GM06990 (cell line): ENCODE results near the gene RPS17.

Source experiments
- DNase-seq: peaks from one replicate; pipeline ENCODE4 v3.0.0-alpha.2; 2011; ENCODE audit not compliant: insufficient read length; ENCODE audit errors: extremely low read depth
- H3K27me3 ChIP-seq: replicated peaks from 2 replicates; pipeline ENCODE4 v1.6.0; 2011; ENCODE audit warnings: low read length; ENCODE audit not compliant: control insufficient read depth, insufficient read depth
- H3K36me3 ChIP-seq: 2 replicates; pipeline ENCODE4 v1.5.1; 2011; ENCODE audit warnings: low read length; ENCODE audit not compliant: control insufficient read depth, insufficient read depth
- H3K4me3 ChIP-seq: replicated peaks from 2 replicates; pipeline ENCODE4 v1.5.1; 2011; ENCODE audit warnings: low read depth, mild to moderate bottlenecking, control low read depth, low read length
- TF ChIP-seq, protein P1 (sequence below): IDR thresholded peaks from 2 replicates; pipeline ENCODE4 v1.5.1; 2011; ENCODE audit warnings: low read length, control low read depth, mild to moderate bottlenecking, inconsistent platforms; ENCODE audit not compliant: insufficient read depth, poor library complexity, severe bottlenecking

Gene RPS17

DNA sequence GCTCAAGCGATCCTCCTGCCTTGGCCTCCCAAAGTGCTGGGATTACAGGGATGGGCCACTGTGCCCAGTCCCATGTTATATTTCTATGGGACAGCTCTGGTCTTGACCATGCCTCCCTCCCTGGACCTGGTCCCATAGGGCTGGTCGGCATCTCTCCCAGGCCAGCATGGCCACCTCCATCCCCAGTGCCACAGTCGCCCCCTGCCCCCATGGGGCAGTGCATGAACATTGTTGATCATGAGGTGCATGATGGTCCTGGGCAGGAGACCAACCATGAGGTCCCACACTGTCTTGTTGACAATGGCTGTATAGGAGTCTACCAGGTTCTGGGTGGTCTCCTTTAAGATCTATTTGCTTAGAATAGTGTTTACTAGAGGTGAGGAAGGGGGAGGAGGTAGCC is 6.5 kb downstream of the RPS17 start:
- H3K27me3 ChIP-seq: no peaks in the 10 kb centered on the region
- TF ChIP-seq, protein P1, sequence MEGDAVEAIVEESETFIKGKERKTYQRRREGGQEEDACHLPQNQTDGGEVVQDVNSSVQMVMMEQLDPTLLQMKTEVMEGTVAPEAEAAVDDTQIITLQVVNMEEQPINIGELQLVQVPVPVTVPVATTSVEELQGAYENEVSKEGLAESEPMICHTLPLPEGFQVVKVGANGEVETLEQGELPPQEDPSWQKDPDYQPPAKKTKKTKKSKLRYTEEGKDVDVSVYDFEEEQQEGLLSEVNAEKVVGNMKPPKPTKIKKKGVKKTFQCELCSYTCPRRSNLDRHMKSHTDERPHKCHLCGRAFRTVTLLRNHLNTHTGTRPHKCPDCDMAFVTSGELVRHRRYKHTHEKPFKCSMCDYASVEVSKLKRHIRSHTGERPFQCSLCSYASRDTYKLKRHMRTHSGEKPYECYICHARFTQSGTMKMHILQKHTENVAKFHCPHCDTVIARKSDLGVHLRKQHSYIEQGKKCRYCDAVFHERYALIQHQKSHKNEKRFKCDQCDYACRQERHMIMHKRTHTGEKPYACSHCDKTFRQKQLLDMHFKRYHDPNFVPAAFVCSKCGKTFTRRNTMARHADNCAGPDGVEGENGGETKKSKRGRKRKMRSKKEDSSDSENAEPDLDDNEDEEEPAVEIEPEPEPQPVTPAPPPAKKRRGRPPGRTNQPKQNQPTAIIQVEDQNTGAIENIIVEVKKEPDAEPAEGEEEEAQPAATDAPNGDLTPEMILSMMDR: no peak
- no peak overlapping the region for H3K4me3 ChIP-seq
- DNase-seq: no peak
- H3K36me3 ChIP-seq: peaks cover 31% of the 10 kb centered on the region

DNA sequence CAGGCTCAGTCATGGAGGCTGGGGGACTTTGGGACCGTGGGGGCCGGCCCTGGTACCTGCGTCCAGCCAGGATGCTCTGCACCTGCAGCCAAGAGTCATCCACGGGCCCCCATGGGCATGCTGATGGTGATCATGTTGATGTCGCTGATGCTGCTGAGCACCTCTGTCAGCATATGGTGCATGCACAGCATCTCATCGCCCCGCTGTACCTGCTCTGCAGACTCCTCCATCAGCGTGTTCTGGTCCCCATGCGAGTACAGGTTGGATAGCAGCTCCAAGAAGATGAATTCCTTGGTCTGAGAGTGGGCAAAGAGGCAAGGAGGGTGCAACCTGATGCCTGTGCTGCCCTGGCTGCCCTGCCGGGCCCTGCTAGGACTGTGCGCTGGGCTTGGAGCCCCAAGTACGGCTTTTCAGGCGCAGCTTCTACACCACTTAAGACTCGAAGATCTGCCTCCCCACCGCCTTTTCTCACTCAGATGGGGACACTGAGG is 7.2 kb downstream of the RPS17 start:
- TF ChIP-seq, protein P1: no peak
- no peak for DNase-seq
- H3K4me3 ChIP-seq: no peak overlapping the region
- H3K27me3 ChIP-seq: no peaks in the 10 kb centered on the region
- H3K36me3 ChIP-seq: peaks cover 24% of the 10 kb centered on the region

DNA sequence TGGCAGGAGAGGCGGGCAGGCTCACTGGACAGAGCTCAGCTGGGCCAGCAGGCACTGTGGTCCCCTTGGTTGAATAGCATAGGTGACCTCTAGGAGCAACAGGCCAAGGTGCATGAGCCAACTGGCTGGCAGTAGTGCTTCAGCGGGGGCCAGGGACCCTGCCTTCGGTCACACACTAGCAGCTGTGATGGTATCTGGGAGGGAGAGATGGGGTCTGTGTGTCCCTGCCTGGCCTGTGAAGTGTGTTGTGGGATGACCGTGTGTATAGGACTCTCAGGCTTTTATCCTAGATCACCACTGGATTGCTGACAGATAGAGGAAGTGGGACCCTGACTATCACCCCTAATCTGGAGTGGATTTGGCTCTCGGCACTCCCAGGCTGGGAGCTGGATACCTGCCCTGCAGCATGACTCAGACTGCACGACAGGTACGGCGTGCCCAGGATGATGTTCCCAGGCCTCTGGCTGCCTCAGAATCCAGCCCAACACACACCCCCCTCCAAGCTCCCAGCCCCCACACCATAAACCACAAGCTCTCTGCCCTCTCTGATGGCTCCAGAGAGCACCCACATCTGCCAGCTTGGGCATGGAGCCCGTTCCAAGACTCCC is 7.8 kb downstream of the RPS17 start:
- no peak overlapping the region for H3K4me3 ChIP-seq
- H3K36me3 ChIP-seq: peaks cover 21% of the 10 kb centered on the region
- H3K27me3 ChIP-seq: no peaks in the 10 kb centered on the region
- DNase-seq: no peak
- TF ChIP-seq, protein P1: no peak

DNA sequence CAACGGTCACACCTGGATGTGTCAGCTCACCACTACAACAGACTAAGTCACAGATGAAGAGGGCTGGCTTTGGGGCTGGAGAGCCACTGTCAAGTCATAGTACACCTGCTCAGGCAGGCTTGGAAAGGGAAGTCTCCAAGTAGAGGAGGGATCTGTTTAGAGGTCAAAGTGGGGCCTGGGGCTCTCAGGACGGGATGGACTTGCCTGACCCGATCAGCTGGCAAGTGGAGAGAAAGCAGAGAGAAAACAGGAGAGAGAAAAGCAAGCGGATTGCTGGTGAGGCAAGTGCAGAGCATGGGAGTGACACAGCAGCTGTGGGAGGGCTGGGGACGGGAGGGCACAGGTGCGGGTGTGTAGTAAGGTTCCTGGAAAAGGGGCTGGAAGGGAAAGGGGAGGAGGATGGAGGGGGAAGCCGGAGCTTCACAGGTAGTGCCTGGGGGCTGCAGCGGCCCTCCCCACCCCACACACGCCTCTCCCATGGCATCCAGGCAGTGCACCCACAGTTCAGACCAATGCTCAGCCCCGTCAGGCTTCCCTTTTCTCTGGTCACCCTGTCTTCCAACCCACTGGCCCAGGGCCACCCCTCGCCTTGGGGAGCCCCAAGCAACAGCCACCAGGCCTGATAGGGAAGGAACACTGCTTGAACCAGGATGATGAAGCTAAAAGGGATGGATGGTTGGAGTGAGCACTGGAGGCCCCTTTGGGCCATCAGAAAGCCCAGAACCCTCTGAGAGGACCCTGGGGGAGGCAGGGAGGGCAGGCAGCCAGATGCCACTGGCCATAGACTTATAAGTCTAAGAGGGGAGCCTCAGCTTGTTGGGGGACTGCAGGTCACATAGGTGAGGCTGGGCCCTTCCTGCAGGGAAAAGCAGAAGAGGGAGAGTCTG is 8.5 kb downstream of the RPS17 start:
- Histone ChIP-seq H3K4me3 (no peak overlapping the region), H3K36me3 (peaks cover 14% of the 10 kb centered on the region), H3K27me3 (no peaks in the 10 kb centered on the region)
- TF ChIP-seq, protein P1: no peak
- no peak for DNase-seq

DNA sequence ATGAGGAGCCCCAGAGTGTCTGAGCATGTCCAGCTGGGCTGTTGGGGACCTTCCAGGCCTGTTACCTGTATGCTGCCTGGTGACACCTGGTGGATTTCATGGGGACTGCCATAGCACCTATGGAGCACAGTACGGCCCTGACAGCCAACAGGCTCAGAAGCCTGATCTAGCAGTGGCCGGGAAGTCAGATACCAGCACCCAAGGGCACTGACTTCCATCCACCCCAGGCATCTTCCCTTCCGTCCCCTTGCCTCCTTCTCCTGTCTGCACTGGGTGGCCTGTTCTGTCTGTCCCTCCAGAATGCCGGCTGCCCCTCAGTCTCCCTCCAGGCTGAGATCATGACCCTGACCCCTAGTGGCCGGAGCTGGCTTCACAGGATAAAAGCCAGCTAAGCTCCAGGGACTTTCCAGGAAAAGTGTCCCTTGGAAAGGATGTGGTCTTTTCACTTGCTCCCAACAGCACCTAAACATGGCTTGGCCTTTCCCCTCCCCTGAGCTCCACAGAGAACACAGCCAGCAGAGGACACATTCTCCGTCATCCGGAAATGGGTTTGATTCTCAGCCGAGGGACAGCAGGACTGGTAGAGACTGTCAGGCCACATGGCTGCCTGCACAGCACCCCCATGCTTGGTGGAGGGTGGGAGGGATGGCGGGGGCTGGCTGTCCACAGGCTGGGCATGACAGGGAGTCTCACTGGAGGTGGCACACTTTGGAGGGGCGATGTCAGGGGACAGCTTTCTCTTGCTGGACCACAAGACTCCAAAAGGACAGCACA is 9.5 kb downstream of the RPS17 start:
- peak overlapping the region; percentile 44 for H3K4me3 ChIP-seq
- peak; percentile 77 for DNase-seq

More for the DNA sequence above, 9.5 kb downstream of the RPS17 start:
- H3K27me3 ChIP-seq: no peaks in the 10 kb centered on the region
- TF ChIP-seq, protein P1: peak; percentile 91
- peaks cover 4% of the 10 kb centered on the region for H3K36me3 ChIP-seq
